OCI-M2 (cell line): ENCODE results near the gene MAST1.

Experiments
- DNase-seq: peaks from one replicate; lab custom pipeline; 2025; ENCODE audit not compliant: unreplicated experiment; lab: John Stamatoyannopoulos, UW

MAST1 gene

DNA sequence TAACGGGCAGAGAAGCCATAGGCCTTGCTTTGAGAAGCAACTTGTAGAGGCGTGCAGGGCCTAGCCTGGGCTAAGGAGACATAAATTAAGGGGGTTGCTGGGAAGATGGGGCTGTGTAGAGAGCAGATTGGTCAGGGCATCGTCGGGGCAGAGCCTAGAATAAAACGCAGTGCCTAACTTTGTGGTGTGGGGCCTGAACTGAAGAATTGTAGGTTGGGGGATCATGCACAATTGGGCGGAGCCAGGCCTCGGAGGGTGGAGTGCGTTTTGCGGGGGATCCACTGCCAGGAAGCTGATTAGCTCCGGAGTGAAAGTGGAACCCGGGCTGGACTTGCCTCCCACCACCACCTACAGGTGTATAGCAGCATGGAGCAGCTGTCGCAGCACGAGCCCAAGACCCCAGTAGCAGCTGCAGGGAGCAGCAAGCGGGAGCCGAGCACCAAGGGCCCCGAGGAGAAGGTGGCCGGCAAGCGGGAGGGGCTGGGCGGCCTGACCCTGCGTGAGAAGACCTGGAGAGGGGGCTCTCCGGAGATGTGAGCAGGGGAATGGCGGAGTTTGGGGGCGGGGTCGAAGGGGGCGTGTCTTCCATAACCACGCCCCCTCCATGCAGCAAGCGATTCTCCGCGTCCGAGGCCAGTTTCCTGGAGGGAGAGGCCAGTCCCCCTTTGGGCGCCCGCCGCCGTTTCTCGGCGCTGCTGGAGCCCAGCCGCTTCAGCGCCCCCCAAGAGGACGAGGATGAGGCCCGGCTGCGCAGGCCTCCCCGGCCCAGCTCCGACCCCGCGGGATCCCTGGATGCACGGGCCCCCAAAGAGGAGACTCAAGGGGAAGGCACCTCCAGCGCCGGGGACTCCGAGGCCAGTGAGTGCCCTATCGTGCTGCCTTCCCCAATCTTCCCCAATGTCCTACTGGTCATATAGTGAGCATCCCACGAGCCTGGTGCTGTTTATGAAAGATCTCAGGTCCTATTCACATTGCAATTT is 29.1 kb downstream of the MAST1 start:
- no peak for DNase-seq

GRCh38 chr19:12868540-12869112 is 30.3 kb downstream of the MAST1 start:
- no peak for DNase-seq

GRCh38 chr19:12871681-12872080 is 33.4 kb downstream of the MAST1 start:
- no peak for DNase-seq

DNA sequence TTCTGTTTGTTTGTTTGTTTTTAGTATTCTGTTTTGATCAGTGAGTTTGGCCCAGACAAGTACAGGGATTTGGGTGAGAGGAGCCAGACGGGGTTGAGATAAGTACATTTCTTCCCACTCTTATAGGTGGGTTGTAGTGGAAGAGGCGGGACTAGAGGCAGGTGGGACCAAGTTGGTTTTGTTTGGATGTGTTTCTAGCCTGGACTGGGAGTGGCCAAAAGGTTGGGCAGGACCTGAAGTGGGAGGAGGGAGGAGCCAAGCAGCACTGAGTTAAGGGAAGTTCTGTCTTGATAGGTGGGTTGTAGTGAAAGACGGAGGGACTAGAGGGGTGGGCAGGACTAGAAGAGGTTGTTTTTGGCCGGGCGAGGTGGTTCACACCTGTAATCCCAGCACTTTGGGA is 33.9 kb downstream of the MAST1 start:
- DNase-seq = no peak

GRCh38 chr19:12872941-12873890 is 34.9 kb downstream of the MAST1 start:
- DNase-seq = no peak

GRCh38 chr19:12873891-12874745 is 35.8 kb downstream of the MAST1 start:
- DNase-seq = no peak

GRCh38 chr19:12875086-12875485 is 36.8 kb downstream of the MAST1 start:
- DNase-seq = no peak

- DNase-seq = no peak
Observed at GRCh38 chr19:12880551-12881171, 42.3 kb downstream of the MAST1 start.

GRCh38 chr19:12881172-12881808 is 43.0 kb downstream of the MAST1 start, which contains the start of gene DNASE2:
DNASE2 (minus strand) TSS chr19:12881449; CDS start chr19:12881375, 74 bp downstream.
- no peak for DNase-seq

DNA sequence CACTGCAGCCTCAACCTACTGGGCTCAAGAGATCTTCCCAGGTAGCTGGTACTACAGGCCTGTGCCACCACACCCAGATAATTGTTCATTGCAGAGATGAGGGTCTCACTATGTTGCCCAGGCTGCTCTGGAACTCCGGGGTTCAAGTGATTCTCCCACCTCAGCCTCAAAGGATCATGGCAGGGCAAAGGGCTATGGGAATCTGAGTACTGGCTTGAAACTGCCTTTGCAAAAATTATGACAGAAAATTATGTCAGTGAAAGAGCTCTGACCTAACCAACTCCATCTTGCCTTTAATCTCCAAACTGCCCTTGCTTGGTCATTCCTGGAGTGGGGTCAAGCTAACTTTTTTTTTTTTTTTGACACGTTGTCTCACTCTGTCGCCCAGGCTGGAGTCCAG is 44.3 kb downstream of the MAST1 start:
- DNase-seq = no peak

DNA sequence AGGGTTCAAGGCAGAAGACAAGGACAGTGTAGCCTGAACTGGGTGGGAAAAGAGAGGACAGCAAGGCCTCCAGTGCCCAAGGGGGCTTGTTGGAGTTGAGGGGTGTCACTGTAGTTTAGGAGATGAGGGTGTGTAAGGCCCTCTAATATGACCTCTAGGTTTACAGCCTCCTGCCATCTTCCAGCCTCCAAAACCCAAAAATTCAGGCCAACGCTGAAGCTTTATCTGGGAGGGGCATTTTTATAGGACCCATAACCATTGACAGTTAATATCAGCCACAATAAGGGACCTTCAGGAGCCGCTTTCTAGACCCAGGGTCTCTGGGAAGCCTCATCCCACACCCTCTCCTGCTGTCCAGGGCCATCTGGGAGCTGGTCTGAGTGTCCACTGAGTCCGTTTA is 45.9 kb downstream of the MAST1 start:
- no peak for DNase-seq

DNA sequence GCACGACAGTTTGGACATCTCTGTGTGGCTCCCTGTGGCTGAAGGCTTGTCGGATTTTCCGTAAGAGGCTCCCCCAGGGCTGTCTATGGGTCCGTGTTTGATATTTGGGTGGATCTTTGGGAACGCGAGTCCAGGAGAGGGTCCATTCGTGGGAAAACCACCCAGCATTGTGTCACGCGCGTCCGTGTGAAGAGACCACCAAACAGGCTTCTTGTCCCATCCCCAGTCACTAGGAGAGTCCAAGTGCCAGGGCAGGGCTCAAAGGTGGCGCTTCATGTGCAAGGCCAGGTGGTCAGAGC is 46.3 kb downstream of the MAST1 start:
- no peak for DNase-seq

GRCh38 chr19:12884926-12885748 is 46.8 kb downstream of the MAST1 start:
- no peak for DNase-seq

DNA sequence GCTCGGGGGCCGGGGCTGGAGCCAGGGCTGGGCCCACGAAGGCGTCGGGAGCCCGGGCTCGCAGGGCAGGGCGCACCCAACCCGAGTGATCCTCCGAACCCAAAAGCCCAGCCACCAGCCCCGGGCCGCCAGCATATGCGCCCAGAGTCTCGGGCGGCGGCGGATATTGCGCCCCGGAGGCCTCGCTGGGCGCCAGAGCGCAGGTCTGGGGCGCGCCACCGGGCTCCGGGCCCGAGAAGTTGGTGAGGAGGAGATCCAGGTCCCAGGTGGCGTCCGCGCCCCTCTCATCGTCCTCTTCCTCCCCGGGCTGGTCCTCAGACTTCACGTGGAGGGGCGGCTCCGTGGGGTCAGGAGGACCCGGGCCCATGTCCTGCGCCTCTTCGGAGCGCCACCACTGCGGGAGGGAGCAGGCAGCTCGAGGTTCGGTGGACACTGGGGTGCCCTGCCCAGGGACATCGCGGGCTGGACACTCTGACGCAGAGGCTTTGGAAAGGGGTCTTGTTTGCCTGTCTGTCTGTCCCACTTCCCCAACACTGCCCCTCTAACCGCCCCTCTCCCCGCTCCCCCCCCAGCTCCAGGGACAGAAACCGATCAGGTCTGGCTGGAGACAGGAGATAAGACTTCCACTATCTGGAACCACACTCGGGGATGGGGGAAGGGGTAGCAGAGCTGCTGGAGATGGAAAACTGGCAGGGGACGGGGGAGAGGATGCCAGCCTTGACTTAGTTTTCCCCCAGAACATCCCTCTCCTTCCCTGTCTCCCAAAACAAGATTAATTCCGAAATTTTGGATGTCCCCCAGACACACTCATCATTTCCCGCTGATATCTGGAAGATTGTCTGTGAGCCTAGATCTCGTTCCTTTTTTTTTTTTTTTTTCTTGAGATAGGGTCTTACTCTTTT is 47.7 kb downstream of the MAST1 start:
- DNase-seq = peak; percentile 35

GRCh38 chr19:12886651-12886968 is 48.3 kb downstream of the MAST1 start:
- no peak for DNase-seq

DNA sequence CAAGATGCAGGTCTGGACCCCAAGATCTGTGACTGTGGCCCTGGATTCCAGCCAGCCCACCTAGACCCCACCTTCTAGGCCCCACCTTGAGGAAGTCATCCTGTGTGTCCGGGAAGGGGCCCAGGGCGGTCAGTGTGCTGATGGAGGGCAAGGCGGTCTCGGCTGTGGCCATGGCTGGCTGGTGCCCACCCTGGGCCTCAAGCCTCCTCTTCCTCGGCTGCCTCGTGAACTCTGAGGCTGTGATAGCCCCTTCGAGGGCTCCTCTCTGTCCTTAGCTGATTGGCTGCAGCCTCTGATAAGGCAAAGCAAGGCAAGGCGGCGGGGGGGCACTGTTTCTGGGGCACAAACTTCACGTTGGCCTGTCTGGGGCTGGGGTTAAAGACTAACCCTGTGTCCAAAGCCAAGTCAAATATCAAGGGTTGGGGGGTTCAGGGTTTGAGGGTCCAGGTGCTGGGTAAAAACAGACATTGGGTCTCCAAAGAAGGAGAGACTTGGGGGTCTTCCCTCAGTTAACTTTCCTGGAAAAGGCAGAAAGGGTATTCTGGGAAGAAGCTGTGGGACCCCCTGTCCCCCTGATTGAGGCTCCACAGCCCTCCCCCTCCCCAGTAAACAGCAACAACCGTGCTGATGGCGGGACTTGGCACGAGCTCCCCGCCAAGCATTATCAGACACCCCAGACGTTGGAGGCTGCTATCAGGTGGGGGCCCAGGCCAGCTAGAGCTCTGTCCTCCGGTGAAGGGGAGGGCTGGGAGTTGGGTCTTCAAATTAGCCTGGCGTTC is 48.8 kb downstream of the MAST1 start, which contains the start of gene KLF1:
KLF1 (minus strand) TSS at position 233 of the 779 bp plus-strand sequence; CDS start at position 172, 61 bp downstream.
- DNase-seq = peak; percentile 78
